Spleen (tissue), 11 donors: ENCODE data around the gene NTN4. TPM values are rescaled to one million over a fixed set of nuclear protein-coding genes. Genes with fewer than 3 reads are reported as not detected.

Source experiments
- DNase-seq: peaks from one replicate; pipeline ENCODE4 v3.0.0-alpha.2; 2020
- H3K27ac ChIP-seq, 8 donors: fragments of 200-600 bp; sonication (generic) in 7 of 8; 1 replicate in 4 of 8; 2 replicates in 4 of 8; pipeline versions ENCODE4 v1.5.0 to v1.8.0; 2016 to 2021; ENCODE audit warnings: inconsistent platforms in 4 of 8, mild to moderate bottlenecking in 4 of 8, moderate library complexity in 1 of 8
- H3K27me3 ChIP-seq, 7 donors: fragments of 200-600 bp; sonication (generic) in 6 of 7; replicated peaks in 1 of 7; 1 replicate in 4 of 7; 2 replicates in 3 of 7; pipeline versions ENCODE4 v1.5.0 to v1.8.0; 2016 to 2021; ENCODE audit warnings: inconsistent platforms in 3 of 7, mild to moderate bottlenecking in 1 of 7
- H3K36me3 ChIP-seq, 6 donors: fragments of 200-600 bp; sonication (generic) in 5 of 6; 1 replicate in 4 of 6; 2 replicates in 2 of 6; pipeline versions ENCODE4 v1.5.0 to v1.8.0; 2016 to 2021; ENCODE audit warnings: inconsistent platforms in 2 of 6
- H3K4me1 ChIP-seq, 6 donors: fragments of 200-600 bp; sonication (generic) in 5 of 6; 1 replicate in 3 of 6; 2 replicates in 3 of 6; pipeline versions ENCODE4 v1.5.0 to v1.8.0; 2016 to 2021; ENCODE audit warnings: inconsistent platforms in 3 of 6
- H3K4me3 ChIP-seq, 8 donors: fragments of 200-600 bp; sonication (generic) in 7 of 8; 1 replicate in 4 of 8; 2 replicates in 4 of 8; pipeline versions ENCODE4 v1.5.0 to v1.8.0; 2016 to 2021; ENCODE audit warnings: inconsistent platforms in 4 of 8, mild to moderate bottlenecking in 4 of 8, moderate library complexity in 2 of 8
- H3K9me3 ChIP-seq, 8 donors: fragments of 200-600 bp; sonication (generic) in 7 of 8; 1 replicate in 4 of 8; 2 replicates in 4 of 8; pipeline versions ENCODE4 v1.5.0 to v1.8.0; 2016 to 2021; ENCODE audit warnings: inconsistent platforms in 4 of 8
- CTCF ChIP-seq, 11 experiments: fragments of 200-600 bp in 7 of 11; fragments of 450-650 bp in 4 of 11; sonication (generic) in 4 of 11; IDR thresholded peaks in 8 of 11; conservative IDR thresholded peaks in 3 of 11; 1 replicate in 7 of 11; 2 replicates in 4 of 11; pipeline versions ENCODE4 v1.4.0 to v1.8.0; 2016 to 2021; ENCODE audit warnings: antibody characterized with exemption in 11 of 11, inconsistent platforms in 4 of 11, mild to moderate bottlenecking in 1 of 11
- POLR2A ChIP-seq, 3 donors: fragments of 450-650 bp; IDR thresholded peaks; one replicate each; pipeline ENCODE4 v1.5.1; 2017; ENCODE audit warnings: antibody characterized with exemption in 3 of 3, mild to moderate bottlenecking in 1 of 3
- POLR2AphosphoS5 ChIP-seq, 3 donors: sonication (generic); formaldehyde crosslinking; IDR thresholded peaks; one replicate each; pipeline ENCODE4 v1.5.1; 2017; ENCODE audit warnings: antibody characterized with exemption in 3 of 3
- WGBS, 5 donors: extraction: QIAGEN DNeasy Blood & Tissue Kit in 3 of 5; methylation state at CpG; one replicate each; pipeline versions ENCODE4 v1.1.5 to v1.1.7; 2013 to 2018; 5-methylcytosine and 5-hydroxymethylcytosine counted together
- intact Hi-C: fragments of 100-400 bp; cut with DNase I; formaldehyde crosslinking; loops from one replicate; pipeline ENCODE4 v1.15.0; 2023; ENCODE audit warnings: low total_unique reads
- polyA plus RNA-seq, 3 donors: library from polyadenylated mRNA; stranded (reverse); fragments of 200-250 nt; gene quantifications; one replicate each; pipeline ENCODE4 v1.2.1, GENCODE V29; 2013
- total RNA-seq, 7 donors: library from RNA; depleted of rRNA in 3 of 7; stranded (reverse); fragments of >200 nt in 3 of 7; fragmentation: NEBNext Ultra II Directional in 4 of 7; extraction: Animal tissue kit (Norgen Biotek cat#: 25700) in 4 of 7; gene quantifications; one replicate each; pipeline versions ENCODE4 v1.1.0 to v1.2.1, GENCODE V29; 2016 to 2021
- donor health status: healthy with polysubstance abuse.
- donor health status: DM: no; HTN: no; CAD: no; lungs with moderate emphysema.
- donor health status: DM: no; HTN: no; CAD: no.
- donor health status: Bipolar disorder and iron deficiency.
- donor health status: healthy.
- donor health status: DM: no; HTN: no; CAD: no.
- donor health status: DM: yes; HTN: yes; CAD: no.

Gene NTN4
- total and polyA plus RNA-seq, 10 donors: 17.6 to 482 (median 292) TPM

GRCh38 chr12:95796225-95796981, 5.8 kb upstream of the NTN4 start:
- peaks cover 0 to 20% (median 5%) of the 10 kb centered on the region in 7 donors for H3K27me3 ChIP-seq
- TF ChIP-seq POLR2A (IDR thresholded peaks at IDR 0.05) (no peak), POLR2AphosphoS5 (IDR thresholded peaks at IDR 0.05) (no peak), CTCF (IDR thresholded peaks at IDR 0.05 in 8 of 11, conservative IDR thresholded peaks at IDR 0.05 in 3 of 11) (no peak)
- intact Hi-C loops: no loop called here
- H3K36me3 ChIP-seq: no peaks in the 10 kb centered on the region
- WGBS, 5 donors: 69 to 89% (median 86%) methylated on average over 4 of the region's 4 CpGs
- peak overlapping the region in 2 of 8 donors; percentile 6 to 7 for H3K27ac ChIP-seq
- H3K9me3 ChIP-seq: no peaks in the 10 kb centered on the region
- no peak for DNase-seq
- peaks cover 0 to 16% (median 1%) of the 10 kb centered on the region in 6 donors for H3K4me1 ChIP-seq
- H3K4me3 ChIP-seq: no peak overlapping the region

GRCh38 chr12:95790917-95791849, 619 bp upstream of the NTN4 start:
- Histone ChIP-seq H3K4me3 (peak overlapping the region; percentile 51 to 86 (median 62)), H3K4me1 (peaks cover 0 to 42% (median 19%) of the 10 kb centered on the region in 6 donors), H3K9me3 (no peaks in the 10 kb centered on the region), H3K27me3 (peaks cover 0 to 65% (median 31%) of the 10 kb centered on the region in 7 donors), H3K27ac (peak overlapping the region; percentile 77 to 87 (median 86)), H3K36me3 (peaks cover 0 to 8% (median 0%) of the 10 kb centered on the region in 6 donors)
- intact Hi-C loops: no loop called here
- 2 to 7% (median 3%) methylated on average over 26 to 49 of the region's 49 CpGs for WGBS, 5 donors
- peak; percentile 77 for DNase-seq
- TF ChIP-seq POLR2AphosphoS5 (IDR thresholded peaks at IDR 0.05) (peak in 2 of 3 donors; percentile 1 to 21), POLR2A (IDR thresholded peaks at IDR 0.05) (no peak)

GRCh38 chr12:95789126-95790032, 1.2 kb downstream of the NTN4 start:
- H3K27ac ChIP-seq: peak overlapping the region; percentile 55 to 87 (median 86)
- H3K27me3 ChIP-seq: peaks cover 0 to 65% (median 31%) of the 10 kb centered on the region in 7 donors
- WGBS, 5 donors: 10 to 19% (median 14%) methylated on average over 23 to 39 of the region's 39 CpGs
- no peak for DNase-seq
- TF ChIP-seq POLR2AphosphoS5 (IDR thresholded peaks at IDR 0.05) (peak in 2 of 3 donors; percentile 22 to 23), CTCF (IDR thresholded peaks at IDR 0.05 in 8 of 11, conservative IDR thresholded peaks at IDR 0.05 in 3 of 11) (no peak)
- intact Hi-C loops: no loop called here
- peaks cover 0 to 48% (median 19%) of the 10 kb centered on the region in 6 donors for H3K4me1 ChIP-seq
- peaks cover 0 to 15% (median 0%) of the 10 kb centered on the region in 6 donors for H3K36me3 ChIP-seq
- no peaks in the 10 kb centered on the region for H3K9me3 ChIP-seq
- peak overlapping the region; percentile 51 to 86 (median 62) for H3K4me3 ChIP-seq

- no peaks in the 10 kb centered on the region for H3K9me3 ChIP-seq
- peaks cover 0 to 48% (median 19%) of the 10 kb centered on the region in 6 donors for H3K4me1 ChIP-seq
- no peak for DNase-seq
- peak overlapping the region in 7 of 8 donors; percentile 80 to 87 (median 86) for H3K27ac ChIP-seq
- intact Hi-C loops: no loop called here
- WGBS, 5 donors: 40 to 67% (median 48%) methylated on average over 1 of the region's 1 CpG
- TF ChIP-seq POLR2A (IDR thresholded peaks at IDR 0.05): no peak
- no peak for TF ChIP-seq POLR2AphosphoS5 (IDR thresholded peaks at IDR 0.05)
- TF ChIP-seq CTCF (IDR thresholded peaks at IDR 0.05 in 8 of 11, conservative IDR thresholded peaks at IDR 0.05 in 3 of 11): no peak
- H3K4me3 ChIP-seq: peak overlapping the region; percentile 51 to 86 (median 62)
- H3K27me3 ChIP-seq: peaks cover 0 to 65% (median 31%) of the 10 kb centered on the region in 7 donors
- H3K36me3 ChIP-seq: peaks cover 0 to 18% (median 0%) of the 10 kb centered on the region in 6 donors
These were observed 1.9 kb downstream of the NTN4 start for GRCh38 chr12:95788637-95789036.
